Measurements from ENCODE around the gene TEX14. TPM values are rescaled to one million over a fixed set of nuclear protein-coding genes. Genes with fewer than 3 reads are reported as not detected.
A peak's percentile ranks its signal among the peaks of the same experiment; 100 is the strongest.

Gene TEX14
- total and polyA plus RNA-seq, 10 of the 15 experiments (the other 5 are each of a cell fraction or from before 2014, with no cell fraction given): 0.15 to 1.3 (median 0.66) TPM

DNA sequence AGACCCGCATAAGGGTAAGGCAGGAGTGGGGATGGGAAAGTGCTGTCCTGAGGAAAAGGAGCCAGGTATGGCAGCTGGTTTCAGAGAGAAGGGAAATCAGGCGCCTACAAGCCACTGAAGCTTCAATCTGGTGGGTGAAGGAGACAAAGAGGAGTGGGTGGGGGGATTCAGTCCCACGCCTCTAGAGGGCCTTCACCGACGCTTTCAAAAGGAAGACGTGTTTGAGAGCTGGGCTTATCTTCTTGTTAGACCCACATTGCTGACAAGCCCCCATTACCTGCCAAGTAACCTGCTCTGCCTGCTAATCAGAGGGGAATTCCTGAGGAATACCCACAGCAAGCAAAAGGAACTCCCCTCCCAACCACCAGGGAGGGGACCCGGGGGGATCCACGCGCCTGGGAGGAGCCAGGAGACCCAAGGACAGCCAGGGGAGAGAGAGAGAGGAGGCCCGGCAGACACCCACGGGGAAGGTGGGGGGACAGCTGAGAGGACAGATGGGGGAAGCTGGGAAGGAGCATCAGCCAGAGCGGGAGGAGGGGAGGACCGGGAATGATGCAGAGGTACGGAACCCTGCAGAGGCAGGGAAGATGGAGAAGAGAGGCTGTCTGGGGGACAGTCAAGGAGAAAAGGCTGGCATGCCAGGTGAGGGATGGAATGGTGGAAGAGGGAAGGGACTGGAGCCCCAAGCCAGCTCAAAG is 178.4 kb downstream of the TEX14 start (continued):
- TF ChIP-seq NFIC (IDR thresholded peaks at IDR 0.05; ENCODE audit: low read depth, low read length) (peak; percentile 43; the same call in 1 of the 2 replicates), FOXK2 (IDR thresholded peaks at IDR 0.05) (no peak), GABPA (IDR thresholded peaks at IDR 0.05; ENCODE audit: low read depth) (no peak), BHLHE40 (IDR thresholded peaks at IDR 0.05; ENCODE audit: borderline replicate concordance in 1 of 2, low read depth in 2 of 2, low read length in 1 of 2) (peak in 1 of 2 experiments; percentile 23; a peak in 2 of 4 replicates), SRF (IDR thresholded peaks at IDR 0.05; ENCODE audit: low read depth in 2 of 2, low read length in 2 of 2) (no peak), EED (IDR thresholded peaks at IDR 0.05; ENCODE audit: low read depth) (peak; percentile 70; the same call in 1 of the 2 replicates), ZNF384 (IDR thresholded peaks at IDR 0.05; ENCODE audit: borderline replicate concordance, low read depth, low read length) (no peak), CEBPZ (IDR thresholded peaks at IDR 0.05; ENCODE audit: low read depth, low read length) (no peak), RELA (IDR thresholded peaks at IDR 0.05; ENCODE audit: borderline replicate concordance, partially characterized antibody) (peak; percentile 92), HSF1 (IDR thresholded peaks at IDR 0.05; ENCODE audit: low read depth, low read length) (no peak), KAT2A (conservative IDR thresholded peaks at IDR 0.05; ENCODE audit: control insufficient read depth, low read depth, low read length) (no peak), ZZZ3 (IDR thresholded peaks at IDR 0.05; ENCODE audit: control insufficient read depth, insufficient read length, low read depth) (no peak), SMAD1 (IDR thresholded peaks at IDR 0.05; ENCODE audit: low read depth, partially characterized antibody) (no peak), RELB (IDR thresholded peaks at IDR 0.05; ENCODE audit: low read depth) (peak; percentile 74; the same call in 1 of the 2 replicates), TAF1 (IDR thresholded peaks at IDR 0.05; ENCODE audit: borderline replicate concordance, low read depth, low read length) (no peak)
- TF ChIP-seq, protein P1, sequence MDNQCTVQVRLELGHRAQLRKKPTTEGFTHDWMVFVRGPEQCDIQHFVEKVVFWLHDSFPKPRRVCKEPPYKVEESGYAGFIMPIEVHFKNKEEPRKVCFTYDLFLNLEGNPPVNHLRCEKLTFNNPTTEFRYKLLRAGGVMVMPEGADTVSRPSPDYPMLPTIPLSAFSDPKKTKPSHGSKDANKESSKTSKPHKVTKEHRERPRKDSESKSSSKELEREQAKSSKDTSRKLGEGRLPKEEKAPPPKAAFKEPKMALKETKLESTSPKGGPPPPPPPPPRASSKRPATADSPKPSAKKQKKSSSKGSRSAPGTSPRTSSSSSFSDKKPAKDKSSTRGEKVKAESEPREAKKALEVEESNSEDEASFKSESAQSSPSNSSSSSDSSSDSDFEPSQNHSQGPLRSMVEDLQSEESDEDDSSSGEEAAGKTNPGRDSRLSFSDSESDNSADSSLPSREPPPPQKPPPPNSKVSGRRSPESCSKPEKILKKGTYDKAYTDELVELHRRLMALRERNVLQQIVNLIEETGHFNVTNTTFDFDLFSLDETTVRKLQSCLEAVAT (IDR thresholded peaks at IDR 0.05): no peak; the same call in 1 of the 2 replicates
- TF ChIP-seq, protein P2, sequence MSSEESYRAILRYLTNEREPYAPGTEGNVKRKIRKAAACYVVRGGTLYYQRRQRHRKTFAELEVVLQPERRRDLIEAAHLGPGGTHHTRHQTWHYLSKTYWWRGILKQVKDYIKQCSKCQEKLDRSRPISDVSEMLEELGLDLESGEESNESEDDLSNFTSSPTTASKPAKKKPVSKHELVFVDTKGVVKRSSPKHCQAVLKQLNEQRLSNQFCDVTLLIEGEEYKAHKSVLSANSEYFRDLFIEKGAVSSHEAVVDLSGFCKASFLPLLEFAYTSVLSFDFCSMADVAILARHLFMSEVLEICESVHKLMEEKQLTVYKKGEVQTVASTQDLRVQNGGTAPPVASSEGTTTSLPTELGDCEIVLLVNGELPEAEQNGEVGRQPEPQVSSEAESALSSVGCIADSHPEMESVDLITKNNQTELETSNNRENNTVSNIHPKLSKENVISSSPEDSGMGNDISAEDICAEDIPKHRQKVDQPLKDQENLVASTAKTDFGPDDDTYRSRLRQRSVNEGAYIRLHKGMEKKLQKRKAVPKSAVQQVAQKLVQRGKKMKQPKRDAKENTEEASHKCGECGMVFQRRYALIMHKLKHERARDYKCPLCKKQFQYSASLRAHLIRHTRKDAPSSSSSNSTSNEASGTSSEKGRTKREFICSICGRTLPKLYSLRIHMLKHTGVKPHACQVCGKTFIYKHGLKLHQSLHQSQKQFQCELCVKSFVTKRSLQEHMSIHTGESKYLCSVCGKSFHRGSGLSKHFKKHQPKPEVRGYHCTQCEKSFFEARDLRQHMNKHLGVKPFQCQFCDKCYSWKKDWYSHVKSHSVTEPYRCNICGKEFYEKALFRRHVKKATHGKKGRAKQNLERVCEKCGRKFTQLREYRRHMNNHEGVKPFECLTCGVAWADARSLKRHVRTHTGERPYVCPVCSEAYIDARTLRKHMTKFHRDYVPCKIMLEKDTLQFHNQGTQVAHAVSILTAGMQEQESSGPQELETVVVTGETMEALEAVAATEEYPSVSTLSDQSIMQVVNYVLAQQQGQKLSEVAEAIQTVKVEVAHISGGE (CRISPR knock-in tag; IDR thresholded peaks at IDR 0.05): no peak

All from GM12878 (cell line).